ENCODE results near the gene TAF11L11.
"Not testable (repeated sequence)": the region's sequence is repeated elsewhere in the genome, so short reads cannot be mapped to it uniquely, and the experiment has no call there.

Gene TAF11L11

GRCh38 chr5:17603880-17604279 lies at the start of gene TAF11L11:
Gene TAF11L11, plus strand, starts transcription at chr5:17604183.
- in situ Hi-C loops (cut with MboI; ENCODE audit: low pct_unique_long_range_greater_than_20kb, low sequenced_read_pairs); DNase-seq: not testable (repeated sequence)

GRCh38 chr5:17585658-17586057 lies 18.3 kb upstream of the TAF11L11 start, which contains the start of gene TAF11L7:
Gene TAF11L7, minus strand, starts transcription at chr5:17585758.
- in situ Hi-C loops (cut with MboI; ENCODE audit: low pct_unique_long_range_greater_than_20kb, low sequenced_read_pairs); DNase-seq: not testable (repeated sequence)

DNA sequence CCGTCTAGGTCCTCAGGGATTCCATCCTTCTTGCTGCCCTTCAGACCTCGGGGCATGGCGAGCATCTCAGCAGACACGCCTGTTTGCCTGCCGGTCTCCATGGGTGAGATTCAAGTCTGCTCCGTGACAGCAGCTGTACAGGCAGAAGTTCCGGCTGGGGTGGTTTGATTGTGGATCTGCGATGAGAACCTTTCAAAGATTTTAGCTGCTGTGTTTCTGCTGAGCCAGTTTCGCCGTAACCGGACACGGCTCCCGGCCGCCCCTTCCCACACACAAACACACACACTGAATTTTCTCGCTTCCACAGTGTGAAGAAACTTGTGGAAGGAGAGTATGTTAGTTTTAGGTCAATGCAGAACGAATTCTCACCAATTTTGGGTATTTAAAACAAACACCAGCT lies 13.1 kb upstream of the TAF11L11 start, which contains the start of gene TAF11L8:
Gene TAF11L8, minus strand, starts transcription at position 101 of the 400 bp plus-strand sequence.
- DNase-seq; in situ Hi-C loops (cut with MboI; ENCODE audit: low pct_unique_long_range_greater_than_20kb, low sequenced_read_pairs): not testable (repeated sequence)

GRCh38 chr5:17594255-17594654 lies 9.7 kb upstream of the TAF11L11 start, which contains the start of gene TAF11L9:
Gene TAF11L9, minus strand, starts transcription at chr5:17594394.
- in situ Hi-C loops (cut with MboI; ENCODE audit: low pct_unique_long_range_greater_than_20kb, low sequenced_read_pairs); DNase-seq: not testable (repeated sequence)

DNA sequence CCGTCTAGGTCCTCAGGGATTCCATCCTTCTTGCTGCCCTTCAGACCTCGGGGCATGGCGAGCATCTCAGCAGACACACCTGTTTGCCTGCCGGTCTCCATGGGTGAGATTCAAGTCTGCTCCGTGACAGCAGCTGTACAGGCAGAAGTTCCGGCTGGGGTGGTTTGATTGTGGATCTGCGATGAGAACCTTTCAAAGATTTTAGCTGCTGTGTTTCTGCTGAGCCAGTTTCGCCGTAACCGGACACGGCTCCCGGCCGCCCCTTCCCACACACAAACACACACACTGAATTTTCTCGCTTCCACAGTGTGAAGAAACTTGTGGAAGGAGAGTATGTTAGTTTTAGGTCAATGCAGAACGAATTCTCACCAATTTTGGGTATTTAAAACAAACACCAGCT lies 6.3 kb upstream of the TAF11L11 start, which contains the start of gene TAF11L10:
Gene TAF11L10, minus strand, starts transcription at position 101 of the 400 bp plus-strand sequence.
- in situ Hi-C loops (cut with MboI; ENCODE audit: low pct_unique_long_range_greater_than_20kb, low sequenced_read_pairs); DNase-seq: not testable (repeated sequence)

DNA sequence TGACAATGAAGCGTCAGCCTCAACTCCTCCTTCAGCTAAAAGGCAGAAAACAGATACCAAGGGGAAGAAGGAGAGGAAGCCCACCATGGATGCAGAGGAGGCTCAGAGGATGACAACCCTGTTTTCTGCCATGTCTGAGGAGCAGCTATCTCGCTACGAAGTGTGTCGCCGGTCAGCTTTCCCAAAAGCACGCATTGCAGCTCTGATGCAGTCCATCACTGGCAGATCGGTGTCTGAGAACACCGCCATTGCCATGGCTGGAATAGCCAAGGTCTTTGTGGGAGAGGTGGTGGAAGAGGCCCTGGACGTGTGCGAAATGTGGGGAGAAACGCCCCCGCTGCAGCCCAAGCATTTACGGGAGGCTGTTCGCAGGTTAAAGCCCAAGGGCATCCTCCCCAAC lies 968 bp downstream of the TAF11L11 start:
- DNase-seq = no peak
- in situ Hi-C loops (cut with MboI; ENCODE audit: low pct_unique_long_range_greater_than_20kb, low sequenced_read_pairs) = no loop called here

- in situ Hi-C loops (cut with MboI; ENCODE audit: low pct_unique_long_range_greater_than_20kb, low sequenced_read_pairs); DNase-seq: not testable (repeated sequence)
Measured at GRCh38 chr5:17607461-17607860, 3.5 kb downstream of the TAF11L11 start.

DNA sequence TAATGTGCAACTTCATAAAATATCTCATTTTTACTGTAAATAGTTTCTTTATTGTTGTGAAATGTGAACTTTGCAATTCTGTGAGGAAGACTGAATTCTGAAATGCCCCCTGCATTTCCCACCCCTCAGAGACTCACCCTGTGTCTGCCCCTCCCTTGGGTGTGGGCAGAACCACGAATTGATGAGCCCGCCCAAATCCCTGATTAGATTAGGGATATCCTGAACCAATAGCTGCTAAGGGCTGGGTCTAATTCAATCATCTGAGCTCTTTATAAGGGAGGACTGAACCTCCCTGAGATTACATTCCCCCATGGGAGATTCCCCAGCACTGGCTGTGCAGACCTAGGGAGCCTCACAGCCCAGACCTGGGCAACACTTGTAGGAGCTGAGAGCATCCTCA lies 6.1 kb downstream of the TAF11L11 start, which contains the start of gene TAF11L12:
Gene TAF11L12, plus strand, starts transcription at position 301 of the 400 bp plus-strand sequence.
- in situ Hi-C loops (cut with MboI; ENCODE audit: low pct_unique_long_range_greater_than_20kb, low sequenced_read_pairs); DNase-seq: not testable (repeated sequence)

DNA sequence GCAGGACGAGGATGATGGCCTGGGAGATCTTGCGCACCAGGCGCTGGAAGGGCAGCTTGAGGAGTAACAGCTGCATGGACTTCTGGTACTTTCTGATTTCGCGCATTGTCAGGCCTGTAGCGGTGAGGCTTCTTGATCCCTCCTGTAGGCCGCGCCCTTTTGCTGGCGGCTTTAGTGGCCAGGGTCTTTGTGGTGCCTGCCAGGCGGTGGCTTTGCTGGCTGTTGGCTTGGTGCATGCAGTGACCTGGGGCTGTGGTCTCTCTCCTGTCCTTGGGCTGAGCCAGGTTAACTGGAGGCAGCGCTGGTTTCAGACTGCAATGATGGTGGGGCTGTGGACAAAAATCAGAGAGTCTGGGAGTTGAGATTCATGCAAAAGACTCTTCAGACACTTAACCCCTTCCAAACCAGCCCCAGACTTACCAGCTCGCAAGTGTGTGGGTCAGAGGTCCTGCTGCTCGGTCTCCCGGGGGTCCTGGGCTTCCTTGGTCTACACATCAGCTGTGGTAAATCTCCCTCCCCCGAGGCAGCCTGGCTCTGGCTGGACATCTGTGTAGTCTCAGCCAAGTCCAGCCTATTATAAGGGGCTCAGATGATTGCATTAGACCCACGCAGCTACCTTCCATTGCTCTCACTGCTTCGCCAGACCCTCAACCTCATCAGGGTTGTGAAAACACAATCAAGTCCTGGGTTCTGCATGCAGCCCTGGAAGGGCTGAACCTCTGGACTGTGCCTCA lies 11.1 kb downstream of the TAF11L11 start:
- no peak for DNase-seq
- in situ Hi-C loops (cut with MboI; ENCODE audit: low pct_unique_long_range_greater_than_20kb, low sequenced_read_pairs) = no loop called here

- in situ Hi-C loops (cut with MboI; ENCODE audit: low pct_unique_long_range_greater_than_20kb, low sequenced_read_pairs) = no loop called here
Measured at GRCh38 chr5:17619354-17619753, 15.4 kb downstream of the TAF11L11 start.

GRCh38 chr5:17620627-17621026 lies 16.6 kb downstream of the TAF11L11 start:
- in situ Hi-C loops (cut with MboI; ENCODE audit: low pct_unique_long_range_greater_than_20kb, low sequenced_read_pairs) = no loop called here
- DNase-seq = no peak

More at GRCh38 chr5:17619354-17619753, 15.4 kb downstream of the TAF11L11 start:
- DNase-seq = no peak

DNA sequence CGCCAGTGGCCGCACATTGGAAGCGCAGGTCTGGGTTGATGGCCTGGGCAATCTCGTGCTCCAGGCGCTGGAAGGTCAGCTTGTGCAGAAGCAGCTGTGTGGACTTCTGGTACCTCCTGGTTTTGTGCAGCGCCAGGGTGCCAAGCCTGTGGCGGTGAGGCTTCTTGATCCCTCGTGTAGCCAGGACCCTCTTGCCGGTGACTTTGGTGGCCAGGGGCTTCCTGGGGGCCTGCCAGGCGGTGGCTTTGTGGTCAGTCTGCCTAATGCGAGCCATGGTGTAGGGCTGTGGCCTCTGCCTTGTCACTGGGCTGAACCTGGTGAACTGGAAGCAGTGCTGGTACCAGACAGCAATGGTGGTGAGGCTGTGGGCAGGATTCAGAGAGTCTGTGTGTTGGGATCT lies 21.7 kb downstream of the TAF11L11 start:
- DNase-seq = no peak
- in situ Hi-C loops (cut with MboI; ENCODE audit: low pct_unique_long_range_greater_than_20kb, low sequenced_read_pairs) = no loop called here

DNA sequence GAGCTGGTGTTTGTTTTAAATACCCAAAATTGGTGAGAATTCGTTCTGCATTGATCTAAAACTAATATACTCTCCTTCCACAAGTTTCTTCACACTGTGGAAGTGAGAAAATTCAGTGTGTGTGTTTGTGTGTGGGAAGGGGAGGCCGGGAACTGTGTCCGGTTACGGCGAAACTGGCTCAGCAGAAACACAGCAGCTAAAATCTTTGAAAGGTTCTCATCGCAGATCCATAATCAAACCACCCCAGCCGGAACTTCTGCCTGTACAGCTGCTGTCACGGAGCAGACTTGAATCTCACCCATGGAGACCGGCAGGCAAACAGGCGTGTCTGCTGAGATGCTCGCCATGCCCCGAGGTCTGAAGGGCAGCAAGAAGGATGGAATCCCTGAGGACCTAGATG lies 27.8 kb downstream of the TAF11L11 start, which contains the start of gene TAF11L13:
Gene TAF11L13, plus strand, starts transcription at position 301 of the 400 bp plus-strand sequence.
- in situ Hi-C loops (cut with MboI; ENCODE audit: low pct_unique_long_range_greater_than_20kb, low sequenced_read_pairs); DNase-seq: not testable (repeated sequence)

DNA sequence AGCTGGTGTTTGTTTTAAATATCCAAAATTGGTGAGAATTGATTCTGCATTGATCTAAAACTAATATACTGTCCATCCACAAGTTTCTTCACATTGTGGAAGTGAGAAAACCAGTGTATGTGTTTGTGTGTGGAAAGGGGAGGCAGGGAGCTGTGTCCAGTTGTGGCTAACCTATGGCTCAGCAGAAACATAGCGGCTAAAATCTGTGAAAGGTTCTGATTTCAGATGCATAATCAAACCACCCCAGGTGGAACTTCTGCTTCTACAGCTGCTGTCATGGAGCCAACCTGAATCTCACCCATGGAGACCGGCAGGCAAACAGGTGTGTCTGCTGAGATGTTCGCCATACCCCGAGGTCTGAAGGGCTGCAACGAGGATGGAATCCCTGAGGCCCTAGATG lies 30.2 kb downstream of the TAF11L11 start, which contains the start of gene TAF11L14:
Gene TAF11L14, plus strand, starts transcription at position 301 of the 400 bp plus-strand sequence.
- in situ Hi-C loops (cut with MboI; ENCODE audit: low pct_unique_long_range_greater_than_20kb, low sequenced_read_pairs) = no loop called here
- no peak for DNase-seq

DNA sequence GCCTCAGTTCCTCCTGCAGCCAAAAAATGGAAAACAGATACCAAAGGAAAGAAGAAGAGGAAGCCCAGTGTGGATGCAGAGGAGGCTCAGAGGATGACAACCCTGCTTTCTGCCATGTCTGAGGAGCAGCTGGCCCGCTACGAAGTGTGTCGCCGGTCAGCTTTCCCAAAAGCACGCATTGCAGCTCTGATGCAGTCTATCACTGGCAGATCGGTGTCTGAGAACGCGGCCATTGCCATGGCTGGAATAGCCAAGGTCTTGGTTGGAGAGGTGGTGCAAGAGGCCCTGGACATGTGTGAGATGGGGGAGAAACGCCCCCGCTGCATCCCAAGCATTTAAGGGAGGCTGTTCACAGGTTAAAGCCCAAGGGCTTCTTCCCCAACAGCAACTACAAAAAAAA lies 45.2 kb downstream of the TAF11L11 start:
- DNase-seq; in situ Hi-C loops (cut with MboI; ENCODE audit: low pct_unique_long_range_greater_than_20kb, low sequenced_read_pairs): not testable (repeated sequence)

GRCh38 chr5:17655201-17655759 lies 51.3 kb downstream of the TAF11L11 start:
- in situ Hi-C loops (cut with MboI; ENCODE audit: low pct_unique_long_range_greater_than_20kb, low sequenced_read_pairs) = not testable (repeated sequence)

More at GRCh38 chr5:17655201-17655759, 51.3 kb downstream of the TAF11L11 start:
- DNase-seq = not testable (repeated sequence)
